HUES64 (cell line): ENCODE data around the gene PIGT.
"Not testable (repeated sequence)": the region's sequence is repeated elsewhere in the genome, so short reads cannot be mapped to it uniquely, and the experiment has no call there.

Source experiments
- H3K27ac ChIP-seq: 2 replicates; pipeline ENCODE4 v1.7.0; 2013; ENCODE audit warnings: low read depth, low read length, inconsistent platforms
- H3K27me3 ChIP-seq: 2 replicates; pipeline ENCODE4 v1.6.1; 2013; ENCODE audit warnings: mild to moderate bottlenecking, low read length; ENCODE audit not compliant: insufficient read depth
- H3K36me3 ChIP-seq: 2 replicates; pipeline ENCODE4 v1.6.1; 2013; ENCODE audit warnings: mild to moderate bottlenecking, low read length; ENCODE audit not compliant: insufficient read depth
- H3K4me1 ChIP-seq: 2 replicates; pipeline ENCODE4 v1.6.1; 2013; ENCODE audit warnings: mild to moderate bottlenecking, low read length, moderate library complexity; ENCODE audit not compliant: insufficient read depth
- H3K4me3 ChIP-seq: 2 replicates; pipeline ENCODE4 v1.5.1; 2013; ENCODE audit warnings: mild to moderate bottlenecking, low read length, moderate library complexity
- H3K9ac ChIP-seq: 2 replicates; pipeline ENCODE4 v1.6.1; 2013; ENCODE audit warnings: mild to moderate bottlenecking, low read depth, low read length
- H3K9me3 ChIP-seq: 2 replicates; pipeline ENCODE4 v1.6.1; 2013; ENCODE audit warnings: low read depth, low read length; ENCODE audit not compliant: insufficient read depth
- WGBS: fragments of 150-250, 120-280 bp; methylation state at CpG from one replicate; pipeline ENCODE4 v1.1.7; 2013; ENCODE audit warnings: missing lambda C conversion rate; 5-methylcytosine and 5-hydroxymethylcytosine counted together

PIGT gene

GRCh38 chr20:45467172-45467571, 51.2 kb downstream of the PIGT start:
- H3K27me3 ChIP-seq, result peaks cover 31% of the 10 kb centered on the region
- H3K36me3 ChIP-seq, result no peaks in the 10 kb centered on the region
- H3K27ac ChIP-seq, result no peak overlapping the region
- no peak overlapping the region for H3K4me3 ChIP-seq
- 94% methylated on average over 5 of the region's 6 CpGs for WGBS
- H3K9me3 ChIP-seq, result no peaks in the 10 kb centered on the region
- H3K4me1 ChIP-seq, result peaks cover 9% of the 10 kb centered on the region; the same call in 1 of the 2 replicates
- H3K9ac ChIP-seq, result no peak overlapping the region

GRCh38 chr20:45467861-45468260, 51.9 kb downstream of the PIGT start:
- no peaks in the 10 kb centered on the region for H3K9me3 ChIP-seq
- no peaks in the 10 kb centered on the region for H3K36me3 ChIP-seq
- H3K4me3 ChIP-seq, result no peak overlapping the region
- H3K4me1 ChIP-seq, result peaks cover 9% of the 10 kb centered on the region; the same call in 1 of the 2 replicates
- WGBS, result 64% methylated on average over 3 of the region's 3 CpGs
- H3K9ac ChIP-seq, result no peak overlapping the region
- no peak overlapping the region for H3K27ac ChIP-seq
- H3K27me3 ChIP-seq, result peaks cover 31% of the 10 kb centered on the region

- 2% methylated on average over 54 of the region's 54 CpGs for WGBS
- H3K9ac ChIP-seq, result peak within 1 kb of the TSS; percentile 70
Observed at GRCh38 chr20:45469336-45470261, 53.7 kb downstream of the PIGT start, which contains the start of gene WFDC2. Gene WFDC2, plus strand, starts transcription at chr20:45469753. Its CDS starts 29 bp downstream, at chr20:45469782.

GRCh38 chr20:45470262-45470931, 54.5 kb downstream of the PIGT start:
- Histone ChIP-seq H3K9me3 (no peaks in the 10 kb centered on the region), H3K4me3 (peak overlapping the region; percentile 65), H3K9ac (peak overlapping the region; percentile 70), H3K27me3 (peaks cover 31% of the 10 kb centered on the region), H3K27ac (no peak overlapping the region), H3K36me3 (no peaks in the 10 kb centered on the region), H3K4me1 (peaks cover 9% of the 10 kb centered on the region; the same call in 1 of the 2 replicates)
- 1% methylated on average over 50 of the region's 50 CpGs for WGBS

More at GRCh38 chr20:45469336-45470261, 53.7 kb downstream of the PIGT start, which contains the start of gene WFDC2:
- no peaks in the 10 kb centered on the region for H3K9me3 ChIP-seq
- peak within 1 kb of the TSS; percentile 65 for H3K4me3 ChIP-seq
- peaks cover 31% of the 10 kb centered on the region for H3K27me3 ChIP-seq
- peaks cover 9% of the 10 kb centered on the region; the same call in 1 of the 2 replicates for H3K4me1 ChIP-seq
- H3K27ac ChIP-seq, result no peak within 1 kb of the TSS
- no peaks in the 10 kb centered on the region for H3K36me3 ChIP-seq

GRCh38 chr20:45470937-45471336, 55.0 kb downstream of the PIGT start:
- Histone ChIP-seq H3K9ac (peak overlapping the region; percentile 70), H3K27me3 (peaks cover 31% of the 10 kb centered on the region), H3K4me1 (peaks cover 7% of the 10 kb centered on the region; the same call in 1 of the 2 replicates), H3K27ac (no peak overlapping the region), H3K4me3 (peak overlapping the region; percentile 65), H3K36me3 (no peaks in the 10 kb centered on the region), H3K9me3 (no peaks in the 10 kb centered on the region)
- 32% methylated on average over 10 of the region's 10 CpGs for WGBS

GRCh38 chr20:45472286-45472685, 56.3 kb downstream of the PIGT start:
- H3K9me3 ChIP-seq, H3K9ac ChIP-seq, H3K27ac ChIP-seq, H3K4me3 ChIP-seq, H3K4me1 ChIP-seq, H3K36me3 ChIP-seq: not testable (repeated sequence)
- 91% methylated on average over 3 of the region's 3 CpGs for WGBS
- peaks cover 31% of the 10 kb centered on the region for H3K27me3 ChIP-seq
